ENCODE results near the gene CPEB4.

The CPEB4 gene

DNA sequence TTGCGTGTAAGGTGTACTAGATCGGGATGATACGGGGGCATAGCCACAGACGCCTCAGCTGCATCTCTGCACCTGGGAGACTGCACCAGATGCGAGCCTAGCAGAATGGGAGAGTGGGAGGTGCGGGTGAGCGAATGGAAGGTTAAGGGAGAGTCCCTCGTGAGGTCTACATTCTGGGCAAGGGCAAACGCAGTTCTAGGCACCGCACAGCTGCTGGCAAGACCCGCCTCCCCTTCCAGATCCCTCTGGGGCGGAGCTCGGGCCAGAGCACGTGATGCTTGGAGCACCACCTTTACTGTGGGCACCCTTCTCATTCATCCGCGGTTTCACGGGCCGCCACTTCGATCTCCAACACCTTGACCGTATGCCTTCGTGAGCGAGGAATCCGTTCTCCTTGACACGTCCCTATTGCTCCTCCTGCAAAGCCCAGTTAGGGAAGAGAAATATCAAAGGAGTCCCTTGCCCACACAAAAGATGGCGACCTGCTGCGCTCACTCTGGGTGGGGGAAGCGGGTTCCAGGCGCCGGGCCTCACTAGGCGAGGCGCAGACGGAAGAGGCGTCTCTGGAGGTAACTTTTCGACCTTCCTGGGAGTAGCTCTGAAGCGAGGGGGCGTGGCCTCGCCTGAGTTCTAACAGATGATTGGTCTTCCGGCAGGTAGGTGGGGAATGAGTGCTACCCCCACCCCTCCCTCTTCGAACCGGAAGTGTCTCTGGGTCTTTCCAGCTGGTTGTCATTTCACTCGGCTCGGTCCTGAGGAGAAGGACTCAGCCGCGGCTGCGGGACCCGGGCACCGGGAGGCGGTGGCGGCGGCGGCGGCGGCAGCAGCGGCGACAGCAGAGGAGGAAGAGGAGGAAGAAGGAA lies at the start of gene CPEB4:
CPEB4 (plus strand) TSS at position 740 of the 863 bp plus-strand sequence. CDS start 1,385 bp downstream, outside the sequence.
- peak; percentile 96 for DNase-seq

DNA sequence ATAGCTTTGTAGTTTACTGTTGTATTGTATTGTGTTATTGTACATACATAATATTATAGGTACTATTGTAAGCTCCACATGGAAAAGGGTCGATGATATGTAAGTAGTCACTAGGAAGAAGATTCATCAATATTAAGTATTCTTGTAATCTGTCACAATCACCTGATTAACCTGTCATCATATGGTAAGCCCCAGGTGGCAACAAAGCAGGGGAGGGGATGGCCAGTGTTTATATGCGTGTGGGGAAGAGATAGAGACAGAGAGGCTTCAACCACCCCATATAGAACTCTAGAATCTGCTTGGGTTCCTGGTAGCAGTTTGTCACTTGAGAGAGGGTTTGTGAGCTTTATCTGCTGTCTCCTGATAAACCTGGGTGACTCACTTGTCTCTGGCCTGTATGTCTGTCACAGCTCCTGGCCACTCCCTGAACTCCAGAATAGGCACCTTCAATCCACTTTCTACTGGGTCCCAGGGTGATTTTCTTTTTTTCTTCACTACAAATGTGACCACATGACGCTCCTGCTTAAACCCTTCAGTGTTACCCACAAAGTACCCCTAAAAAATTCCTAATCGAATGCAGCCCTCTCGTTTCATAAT lies 48.9 kb upstream of the CPEB4 start:
- no peak for DNase-seq

DNA sequence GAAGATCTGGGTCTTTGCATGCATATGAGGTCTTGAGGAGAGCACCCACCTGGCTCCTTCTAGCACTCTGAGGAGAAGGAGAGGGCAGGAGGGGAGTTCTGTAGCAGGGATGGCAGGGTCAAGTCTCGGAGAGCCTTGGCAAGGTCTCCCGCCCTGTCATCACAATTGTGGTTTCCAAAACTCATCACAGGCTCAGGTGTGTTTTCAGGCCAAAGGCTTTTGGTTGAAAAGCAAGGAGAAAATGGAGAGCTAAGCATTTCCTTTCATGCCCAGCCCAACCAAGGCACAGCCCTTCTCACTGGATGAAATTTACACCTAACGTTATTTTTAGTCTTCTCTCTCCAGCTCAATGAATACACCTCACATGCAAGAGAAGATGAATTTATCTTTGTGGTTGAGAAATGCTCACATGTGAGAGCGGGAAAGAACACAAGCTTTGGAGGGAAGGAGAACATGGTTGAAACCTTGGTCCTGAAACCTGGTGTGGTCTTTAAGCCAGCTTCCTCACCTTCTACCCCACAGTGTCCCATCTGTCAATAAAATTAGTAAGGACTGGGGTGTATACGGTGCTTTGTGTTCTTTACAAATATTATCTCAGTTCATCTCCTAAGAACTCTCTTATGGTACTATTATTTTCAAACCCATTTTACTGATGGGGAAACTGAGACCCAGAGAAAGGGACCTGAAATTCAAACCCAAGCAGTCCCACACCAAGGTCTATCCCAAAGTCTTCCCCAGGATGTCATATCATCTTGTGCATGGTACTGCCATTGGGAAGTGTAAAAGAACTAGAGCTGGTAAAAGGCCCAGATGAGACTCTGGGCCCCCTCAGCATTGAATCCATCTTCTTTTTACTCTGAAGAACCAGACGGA lies 47.8 kb upstream of the CPEB4 start:
- no peak for DNase-seq

DNA sequence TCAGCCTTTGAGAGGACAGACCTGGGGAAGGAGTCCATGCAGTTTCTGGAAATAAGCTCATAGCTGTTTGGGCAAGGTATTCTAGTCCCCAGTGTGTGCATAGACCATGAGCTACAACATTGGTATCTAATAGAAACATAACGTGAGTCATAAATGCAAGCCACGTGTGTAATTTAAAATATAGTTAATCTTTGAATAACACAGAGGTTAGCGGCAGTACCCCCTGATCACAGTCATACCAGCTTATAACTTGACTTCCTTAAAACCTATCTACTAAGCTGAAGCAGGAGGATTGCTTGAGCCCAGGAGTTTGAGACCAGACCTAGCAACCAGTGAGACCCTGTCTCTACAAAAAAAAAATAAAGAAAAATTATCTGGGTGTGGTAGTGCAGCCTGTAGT lies 46.4 kb upstream of the CPEB4 start:
- no peak for DNase-seq

DNA sequence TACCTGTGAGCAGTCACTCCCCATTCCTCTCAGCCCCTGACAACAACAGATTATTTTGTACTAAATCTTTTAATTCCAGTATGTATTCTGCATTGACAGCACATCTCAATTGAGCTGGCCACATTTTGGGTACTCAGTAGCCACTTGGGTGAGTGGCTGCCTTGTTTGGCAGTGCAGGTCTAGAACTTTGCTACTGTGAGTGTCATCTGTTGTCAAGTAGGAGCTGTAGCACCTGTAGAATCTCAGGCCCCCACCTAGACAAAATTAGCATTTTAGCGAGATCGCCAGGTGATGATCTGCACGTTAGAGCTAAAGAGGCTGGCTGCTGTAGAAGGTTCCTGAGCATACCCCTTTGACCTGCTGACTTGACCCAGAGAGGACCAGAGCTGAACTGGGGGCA lies 44.4 kb upstream of the CPEB4 start:
- no peak for DNase-seq

DNA sequence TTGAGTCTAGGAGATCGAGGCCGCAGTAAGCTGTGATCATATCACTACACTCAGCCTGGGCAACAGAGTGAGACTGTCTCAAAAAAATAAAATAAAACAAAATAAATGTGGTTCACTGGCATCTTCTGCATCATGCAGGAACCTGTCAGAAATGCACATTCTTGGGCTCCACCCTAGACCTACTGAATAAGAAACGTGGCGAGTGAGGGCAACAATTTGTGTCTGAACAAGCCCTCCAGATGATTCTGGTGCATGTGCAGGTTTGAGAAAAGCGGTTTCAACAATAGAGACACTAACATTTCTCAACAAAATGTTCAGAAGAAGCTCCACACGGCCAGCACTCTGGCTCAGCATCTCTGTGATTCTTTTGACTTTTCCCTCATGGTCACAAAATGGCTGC lies 42.8 kb upstream of the CPEB4 start:
- no peak for DNase-seq

DNA sequence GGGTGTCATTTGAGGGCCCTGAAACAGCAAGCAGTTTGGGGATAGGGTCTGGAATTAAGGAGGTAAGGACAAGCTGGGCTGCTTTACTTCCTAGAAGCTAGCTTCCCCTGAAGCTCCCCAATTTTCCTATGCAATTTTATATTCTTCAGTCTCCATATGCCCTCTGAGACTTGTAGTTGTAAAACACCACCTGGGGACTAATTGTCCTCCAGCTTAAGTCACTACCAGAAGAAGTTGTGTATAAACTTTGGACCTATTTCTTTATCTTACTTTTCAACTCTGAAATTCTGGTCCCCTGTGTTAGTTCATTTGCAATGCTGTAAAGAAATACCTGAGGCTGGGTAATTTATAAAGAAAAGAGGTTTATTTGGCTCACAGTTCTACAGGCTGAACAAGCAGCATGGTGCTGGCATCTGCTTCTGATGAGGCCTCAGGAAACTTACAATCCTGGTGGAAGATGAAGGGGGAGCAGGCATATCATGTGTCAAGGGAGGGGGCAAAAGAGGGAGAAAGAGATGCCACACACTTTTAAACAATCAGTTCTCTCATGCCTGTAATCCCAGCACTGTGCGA lies 41.1 kb upstream of the CPEB4 start:
- DNase-seq, result no peak

DNA sequence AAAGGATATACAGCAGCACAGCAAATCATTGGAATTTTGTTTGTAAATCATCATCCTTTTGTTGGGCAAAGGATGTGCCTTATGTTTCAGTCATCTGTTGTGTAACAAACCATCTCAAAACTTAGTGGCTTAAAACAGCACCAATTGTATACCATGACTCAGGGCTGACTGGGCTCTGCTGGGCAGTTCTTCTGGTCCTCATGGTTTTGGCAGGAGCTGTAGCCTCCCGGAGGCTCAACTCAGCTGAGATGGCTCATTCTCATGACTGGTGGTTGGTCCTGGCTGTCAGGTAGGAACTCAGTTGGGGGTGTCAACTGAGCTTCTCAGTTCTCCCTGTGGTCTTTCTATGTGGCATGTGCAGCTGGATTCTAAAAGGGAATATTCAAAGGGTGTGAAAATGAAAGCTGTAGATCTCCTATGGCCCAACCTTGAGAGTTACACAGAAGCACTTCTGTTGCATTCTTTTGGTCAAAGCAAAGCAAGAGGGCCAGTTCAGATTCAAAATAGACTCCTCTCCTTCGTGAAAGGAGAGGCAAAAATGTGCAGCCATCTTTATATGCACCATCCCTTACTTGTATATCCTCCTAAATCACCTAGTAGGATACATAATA lies 39.1 kb upstream of the CPEB4 start:
- no peak for DNase-seq

DNA sequence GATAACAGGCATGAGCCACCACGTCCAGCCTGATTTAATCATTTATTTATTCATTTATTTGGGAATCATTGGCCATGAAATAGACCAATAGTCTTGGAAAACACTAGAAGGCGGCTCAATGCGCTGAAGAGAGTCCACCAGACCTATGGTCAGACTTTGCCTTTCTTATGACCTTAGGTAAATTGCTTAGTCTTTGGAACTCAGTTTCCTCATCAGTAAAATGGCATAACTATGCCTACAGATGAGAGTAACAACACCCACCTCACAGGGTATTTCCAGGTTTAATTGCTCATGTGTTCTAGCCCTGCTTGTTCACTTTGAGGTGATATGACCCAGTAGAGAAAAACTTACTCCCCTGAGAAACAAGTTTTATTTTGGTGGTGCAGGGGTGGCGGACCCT lies 38.2 kb upstream of the CPEB4 start:
- no peak for DNase-seq

DNA sequence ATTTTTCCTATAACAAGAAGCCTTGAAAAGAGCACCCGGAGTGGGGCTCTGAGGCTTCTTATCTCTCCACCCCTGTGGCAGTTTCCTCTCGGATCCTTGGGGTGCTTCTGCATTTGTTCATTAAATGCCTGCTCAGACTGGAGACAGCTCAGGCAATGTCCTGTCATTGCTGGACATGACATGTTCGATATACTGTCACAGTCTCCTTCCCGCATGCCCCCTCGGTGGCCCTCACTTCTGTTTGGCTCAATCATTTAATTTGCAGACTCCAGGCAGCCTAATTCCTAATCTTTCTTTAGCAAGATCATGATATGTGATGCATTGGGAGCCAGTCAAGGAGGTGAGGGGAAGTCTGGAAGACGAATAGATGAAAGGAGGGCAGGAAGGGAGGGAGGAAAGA lies 37.5 kb upstream of the CPEB4 start:
- no peak for DNase-seq

DNA sequence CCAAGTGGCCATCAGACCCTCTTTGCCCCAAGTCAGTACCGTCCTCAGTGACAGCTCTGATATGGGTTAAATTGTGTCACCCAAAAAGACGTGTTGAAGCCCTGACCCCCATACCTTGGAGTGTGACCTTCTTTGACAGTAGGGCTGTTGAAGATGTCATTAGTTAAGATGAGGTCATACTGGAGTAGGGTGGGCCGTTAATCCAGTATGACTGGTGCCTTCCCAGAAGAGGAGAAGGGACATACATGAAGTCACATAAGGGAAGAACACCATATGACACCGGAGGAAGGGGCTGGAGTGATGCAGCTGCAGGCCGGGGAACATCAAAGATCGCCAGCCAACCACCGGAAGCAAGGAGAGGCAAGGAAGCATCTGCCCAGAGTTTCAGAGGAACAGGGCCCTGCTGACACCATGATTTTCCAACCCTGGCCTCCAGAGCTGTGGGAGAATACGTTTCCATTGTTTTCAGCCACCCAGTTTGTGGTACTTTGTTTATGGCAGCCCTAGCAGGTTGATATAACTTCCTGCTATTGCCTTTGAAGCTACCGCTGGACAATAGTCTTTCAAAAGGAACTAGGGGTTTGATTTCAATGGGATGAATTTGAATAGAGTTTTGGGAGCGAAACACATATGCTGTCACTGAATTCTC lies 36.4 kb upstream of the CPEB4 start:
- DNase-seq, result no peak

DNA sequence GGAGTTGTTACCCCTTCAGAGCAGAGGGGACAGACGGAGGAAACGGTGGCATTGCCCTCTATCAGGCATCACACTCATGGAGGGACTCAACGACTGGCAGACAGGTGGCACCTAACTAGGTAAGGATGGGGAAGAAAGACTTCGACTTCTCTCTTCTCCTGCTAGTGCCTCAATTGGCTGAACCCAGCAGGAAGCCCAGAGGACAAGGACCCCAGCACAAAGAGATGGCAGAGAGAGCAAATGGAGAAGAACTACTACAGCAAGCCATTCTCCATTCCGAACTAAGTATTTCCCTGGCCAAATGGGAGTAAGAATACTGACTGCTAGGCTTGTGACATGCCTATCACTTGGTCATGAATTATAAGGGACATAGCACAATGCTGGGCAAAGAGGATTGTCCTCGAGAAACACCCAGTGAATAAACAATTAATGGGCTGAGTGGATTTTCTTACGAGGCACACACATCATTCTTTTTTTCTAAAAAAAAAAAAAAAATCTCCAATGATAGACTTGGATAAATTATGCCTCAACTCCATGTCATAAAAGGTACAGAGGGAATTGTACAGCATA lies 35.3 kb upstream of the CPEB4 start:
- no peak for DNase-seq

DNA sequence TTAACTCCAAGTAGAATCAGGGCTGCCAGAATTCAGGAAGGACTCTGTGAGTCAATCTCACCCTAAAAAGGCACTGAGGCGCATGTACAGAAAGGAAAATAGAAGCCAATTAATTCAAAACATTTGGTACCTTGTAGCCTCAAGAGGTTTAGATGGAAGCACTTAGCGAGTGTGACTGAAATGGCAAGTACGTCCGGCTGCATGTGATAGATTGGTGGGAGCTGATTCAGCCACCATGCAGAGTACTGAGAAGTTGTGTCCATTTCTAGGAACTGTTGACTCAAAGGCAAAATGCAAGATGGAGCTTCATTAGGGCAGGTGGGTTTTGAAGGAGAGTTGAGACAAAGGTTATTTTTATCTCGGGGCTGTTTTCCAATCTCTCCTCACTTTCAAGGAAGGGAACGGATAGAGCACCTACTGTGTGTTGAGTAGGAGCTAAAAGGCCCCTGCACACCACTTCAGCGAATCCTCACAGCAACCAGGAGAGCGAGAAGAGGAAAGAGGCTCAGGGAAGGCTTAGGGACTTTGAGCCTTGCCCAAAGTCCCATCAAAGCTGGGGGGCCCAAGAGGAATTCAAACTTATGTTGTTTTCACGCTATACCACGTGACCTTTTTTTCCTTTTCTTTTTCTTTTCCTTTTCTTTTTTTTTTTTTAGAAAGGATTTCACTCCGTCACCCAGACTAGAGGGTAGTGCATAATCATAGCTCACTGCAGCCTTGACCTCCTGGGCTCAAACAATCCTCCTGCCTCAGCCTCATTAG lies 34.6 kb upstream of the CPEB4 start:
- no peak for DNase-seq

DNA sequence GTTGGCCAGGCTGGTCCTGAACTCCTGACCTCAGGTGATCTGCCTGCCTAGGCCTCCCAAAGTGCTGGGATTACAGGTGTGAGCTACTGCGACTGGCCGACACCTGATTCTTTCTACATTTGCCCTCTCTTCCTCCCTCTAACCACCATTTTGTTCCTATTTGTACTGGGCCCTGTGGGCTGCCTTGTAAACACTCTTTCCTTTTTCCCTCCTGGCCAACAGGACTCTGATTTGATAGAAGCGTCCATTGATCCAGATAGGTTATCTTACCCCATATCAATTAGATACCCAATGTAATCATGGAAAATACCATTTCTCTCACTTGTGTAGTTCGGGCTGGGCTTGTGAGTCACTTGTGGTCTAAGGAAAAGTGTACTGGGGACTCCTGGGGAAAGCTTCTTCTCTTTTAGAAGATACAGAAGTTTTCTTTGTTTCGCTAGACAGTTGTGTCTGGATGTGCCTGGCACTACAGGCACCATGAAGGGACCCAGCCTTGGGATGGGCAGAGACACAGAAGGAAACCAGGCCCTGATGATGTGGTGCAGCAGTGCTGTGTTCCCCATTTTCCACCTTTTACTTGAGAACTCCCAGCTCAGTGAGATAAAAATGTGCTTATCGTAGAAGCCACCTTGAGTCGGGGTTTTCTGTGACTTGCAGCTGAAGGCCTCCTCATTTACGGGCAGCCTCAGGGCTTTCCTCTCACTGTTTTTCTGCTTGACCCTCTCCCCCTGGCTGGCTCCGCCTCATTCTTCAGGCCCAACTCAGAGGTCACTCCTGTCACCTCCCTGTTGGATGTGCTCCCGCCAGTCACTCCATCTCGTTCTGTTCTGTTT lies 32.8 kb upstream of the CPEB4 start:
- DNase-seq, result no peak

DNA sequence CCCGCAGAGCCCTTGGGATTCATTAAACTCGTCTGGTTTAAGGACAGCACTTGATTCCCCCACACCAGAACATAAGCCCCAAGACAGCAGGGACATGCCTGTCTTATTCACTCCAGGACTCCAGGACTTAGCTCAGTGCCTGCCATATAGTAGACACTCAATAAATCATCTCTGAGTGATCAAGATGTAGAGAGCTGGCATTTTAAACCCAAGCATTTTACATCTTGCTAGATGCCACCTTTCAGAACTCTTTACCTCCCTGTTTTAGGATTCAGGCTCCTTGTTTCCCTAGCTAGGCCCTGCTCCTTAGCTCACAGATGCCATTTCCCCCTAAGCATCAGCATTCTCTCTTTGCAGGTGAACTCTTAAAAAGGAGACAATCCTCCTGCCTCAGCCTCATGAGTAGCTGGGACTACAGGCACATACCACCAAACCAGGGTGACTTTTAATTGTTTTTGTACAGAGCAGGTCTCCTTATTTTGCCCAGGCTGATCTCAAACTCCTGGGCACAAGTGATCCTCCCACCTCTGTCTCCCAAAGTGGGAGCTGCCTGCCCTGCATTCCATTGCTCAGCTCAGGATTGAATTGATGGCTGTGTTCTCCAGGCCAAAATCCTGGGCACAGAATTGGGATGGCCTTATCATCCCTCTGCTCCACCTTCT lies 32.0 kb upstream of the CPEB4 start:
- DNase-seq, result no peak

DNA sequence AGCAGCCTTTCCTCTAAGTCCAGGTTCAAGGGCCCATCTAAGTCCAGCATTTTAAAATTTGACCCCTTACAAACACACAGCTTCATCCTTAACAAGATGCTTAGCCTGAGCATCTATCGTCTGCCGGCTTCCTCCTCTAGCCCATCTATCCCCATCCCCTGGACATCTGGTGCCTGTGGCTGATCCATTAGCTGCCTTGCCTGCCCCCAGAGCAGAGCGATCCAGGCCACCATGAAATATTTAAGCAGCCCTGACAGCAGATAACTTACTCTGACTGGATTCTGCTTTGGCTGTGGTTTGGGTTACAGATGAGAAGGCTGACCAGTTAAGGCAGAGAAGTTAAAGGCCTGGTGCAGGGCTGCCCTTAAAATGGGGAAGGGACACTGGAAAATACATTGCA lies 30.9 kb upstream of the CPEB4 start:
- DNase-seq, result no peak

DNA sequence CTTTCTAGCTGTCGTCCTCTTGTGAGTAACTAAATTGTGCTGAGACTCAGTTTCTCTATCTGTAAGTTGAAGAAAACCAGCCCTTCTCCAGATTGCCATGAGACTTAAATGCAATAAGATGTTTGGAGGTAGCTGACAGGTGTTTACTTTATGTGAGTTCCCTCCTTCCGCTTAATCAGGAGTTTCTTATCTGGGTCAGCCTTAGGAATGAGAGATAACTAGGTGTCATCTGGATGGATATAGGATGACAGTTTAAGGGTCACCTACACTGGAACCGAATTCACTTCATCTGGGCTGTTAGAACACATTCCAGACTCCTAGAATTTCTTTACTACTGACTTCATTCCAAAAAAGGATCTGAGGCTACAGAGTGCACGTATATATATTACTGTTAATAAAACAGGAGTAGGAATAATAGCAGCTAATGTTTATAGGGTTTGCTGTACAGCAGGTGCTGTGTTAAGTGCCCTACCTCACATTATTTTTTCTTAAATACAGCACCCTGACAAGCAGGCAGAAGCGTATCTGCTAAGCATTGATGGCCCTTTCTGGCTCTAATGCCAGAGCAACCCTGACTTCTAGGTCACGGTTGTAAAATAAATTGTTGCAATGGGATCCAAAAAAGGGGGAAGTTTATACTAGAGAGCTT lies 30.0 kb upstream of the CPEB4 start:
- no peak for DNase-seq

DNA sequence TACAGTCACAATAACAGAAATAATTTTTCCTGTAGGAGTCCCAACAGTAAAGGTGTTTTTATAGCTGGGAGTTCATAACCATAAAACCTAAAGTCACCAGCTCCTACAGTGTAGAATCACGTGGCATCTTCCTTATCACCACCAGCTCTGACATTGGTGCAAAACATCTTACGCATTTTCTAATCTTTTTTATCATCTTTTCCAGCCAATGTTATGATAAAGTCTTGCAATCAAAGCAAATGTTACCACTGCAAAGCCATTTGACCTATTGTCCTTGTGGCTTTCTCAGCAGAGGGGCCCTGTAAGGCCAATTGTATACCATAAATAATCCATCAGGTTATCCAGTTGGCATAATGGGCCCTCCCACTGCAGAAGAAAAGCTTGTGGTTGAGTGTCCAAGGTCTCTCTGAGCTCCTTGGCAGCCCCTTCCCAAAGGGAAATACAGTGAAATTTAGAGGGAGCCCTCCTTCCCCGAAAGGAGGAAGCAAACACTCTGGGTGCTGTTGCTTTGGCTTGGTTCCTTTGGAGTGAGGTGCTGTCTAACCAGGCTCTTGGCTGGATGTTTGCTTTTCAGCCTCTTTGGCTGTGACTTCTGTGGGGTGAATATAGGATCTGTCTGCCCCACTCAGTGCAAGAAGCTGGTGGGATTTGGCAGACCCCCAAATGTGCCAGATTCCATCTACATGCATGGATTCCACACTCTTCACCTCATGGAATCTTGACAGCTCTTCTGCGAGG lies 29.3 kb upstream of the CPEB4 start:
- DNase-seq, result no peak
